ENCODE data around the gene ERCC6L2.

Gene ERCC6L2

GRCh38 chr9:95848764-95849163, 26.7 kb upstream of the ERCC6L2 start:
- Mint-ChIP-seq H3K4me3 (no peak overlapping the region), H3K4me1 (peaks cover 9% of the 10 kb centered on the region), H3K27ac (no peak overlapping the region), H3K9me3 (peaks cover 5% of the 10 kb centered on the region), H3K36me3 (peaks cover 16% of the 10 kb centered on the region), H3K27me3 (no peaks in the 10 kb centered on the region)
- DNase-seq (ENCODE audit: low spot score in 2 of 2) (no peak), ATAC-seq (ENCODE audit: low read depth) (no peak)

GRCh38 chr9:95852059-95853032, 23.1 kb upstream of the ERCC6L2 start:
- ATAC-seq (ENCODE audit: low read depth): no peak
- no peak overlapping the region for H3K27ac Mint-ChIP-seq
- H3K27me3 Mint-ChIP-seq: peaks cover 2% of the 10 kb centered on the region
- peaks cover 23% of the 10 kb centered on the region for H3K36me3 Mint-ChIP-seq
- peak overlapping the region; percentile 37 for H3K4me3 Mint-ChIP-seq
- H3K9me3 Mint-ChIP-seq: peaks cover 5% of the 10 kb centered on the region
- H3K4me1 Mint-ChIP-seq: peaks cover 14% of the 10 kb centered on the region
- DNase-seq (ENCODE audit: low spot score in 2 of 2): no peak

GRCh38 chr9:95854386-95855020, 21.0 kb upstream of the ERCC6L2 start:
- DNase-seq (ENCODE audit: low spot score in 2 of 2): no peak

GRCh38 chr9:95855961-95856360, 19.5 kb upstream of the ERCC6L2 start:
- DNase-seq (ENCODE audit: low spot score in 2 of 2) (no peak), ATAC-seq (ENCODE audit: low read depth) (no peak)
- Mint-ChIP-seq H3K27ac (no peak overlapping the region), H3K4me1 (peaks cover 31% of the 10 kb centered on the region), H3K4me3 (no peak overlapping the region), H3K27me3 (peaks cover 2% of the 10 kb centered on the region), H3K9me3 (no peaks in the 10 kb centered on the region), H3K36me3 (peaks cover 8% of the 10 kb centered on the region)

More at GRCh38 chr9:95854386-95855020, 21.0 kb upstream of the ERCC6L2 start:
- no peak for ATAC-seq (ENCODE audit: low read depth)
- no peak overlapping the region for H3K4me3 Mint-ChIP-seq
- peaks cover 2% of the 10 kb centered on the region for H3K27me3 Mint-ChIP-seq
- peaks cover 12% of the 10 kb centered on the region for H3K36me3 Mint-ChIP-seq
- peaks cover 30% of the 10 kb centered on the region for H3K4me1 Mint-ChIP-seq
- peaks cover 2% of the 10 kb centered on the region for H3K9me3 Mint-ChIP-seq
- no peak overlapping the region for H3K27ac Mint-ChIP-seq

- no peak overlapping the region for H3K4me3 Mint-ChIP-seq
- peaks cover 3% of the 10 kb centered on the region for H3K9me3 Mint-ChIP-seq
- peaks cover 10% of the 10 kb centered on the region for H3K36me3 Mint-ChIP-seq
- ATAC-seq (ENCODE audit: low read depth) (no peak), DNase-seq (ENCODE audit: low spot score in 2 of 2) (no peak)
- H3K4me1 Mint-ChIP-seq: peaks cover 27% of the 10 kb centered on the region
- H3K27me3 Mint-ChIP-seq: peaks cover 2% of the 10 kb centered on the region
- H3K27ac Mint-ChIP-seq: no peak overlapping the region
Observed at GRCh38 chr9:95857124-95857523, 18.4 kb upstream of the ERCC6L2 start.

- ATAC-seq (ENCODE audit: low read depth) (peak; percentile 79), DNase-seq (ENCODE audit: low spot score in 2 of 2) (peak in 1 of 2 donors; percentile 3)
- Mint-ChIP-seq H3K27ac (peak overlapping the region; percentile 11), H3K27me3 (peaks cover 2% of the 10 kb centered on the region), H3K4me1 (peaks cover 22% of the 10 kb centered on the region), H3K36me3 (peaks cover 15% of the 10 kb centered on the region), H3K4me3 (peak overlapping the region; percentile 62), H3K9me3 (peaks cover 6% of the 10 kb centered on the region)
Observed at GRCh38 chr9:95857896-95858295, 17.6 kb upstream of the ERCC6L2 start.

GRCh38 chr9:95862343-95862742, 13.1 kb upstream of the ERCC6L2 start:
- no peak overlapping the region for H3K4me3 Mint-ChIP-seq
- ATAC-seq (ENCODE audit: low read depth) (no peak), DNase-seq (ENCODE audit: low spot score in 2 of 2) (no peak)
- H3K4me1 Mint-ChIP-seq: peaks cover 17% of the 10 kb centered on the region
- no peak overlapping the region for H3K27ac Mint-ChIP-seq
- H3K36me3 Mint-ChIP-seq: peaks cover 11% of the 10 kb centered on the region
- H3K27me3 Mint-ChIP-seq: no peaks in the 10 kb centered on the region
- H3K9me3 Mint-ChIP-seq: peaks cover 13% of the 10 kb centered on the region

GRCh38 chr9:95864852-95865580, 10.5 kb upstream of the ERCC6L2 start:
- Mint-ChIP-seq H3K27ac (no peak overlapping the region), H3K36me3 (peaks cover 15% of the 10 kb centered on the region), H3K27me3 (no peaks in the 10 kb centered on the region), H3K9me3 (peaks cover 15% of the 10 kb centered on the region), H3K4me3 (no peak overlapping the region), H3K4me1 (no peaks in the 10 kb centered on the region)
- no peak for DNase-seq (ENCODE audit: low spot score in 2 of 2)
- no peak for ATAC-seq (ENCODE audit: low read depth)

GRCh38 chr9:95870352-95870751, 5.1 kb upstream of the ERCC6L2 start:
- Mint-ChIP-seq H3K9me3 (peaks cover 2% of the 10 kb centered on the region), H3K4me3 (no peak overlapping the region), H3K36me3 (peaks cover 21% of the 10 kb centered on the region), H3K27ac (no peak overlapping the region), H3K27me3 (no peaks in the 10 kb centered on the region), H3K4me1 (peaks cover 7% of the 10 kb centered on the region)
- DNase-seq (ENCODE audit: low spot score in 2 of 2) (no peak), ATAC-seq (ENCODE audit: low read depth) (no peak)

- DNase-seq (ENCODE audit: low spot score in 2 of 2) (no peak), ATAC-seq (ENCODE audit: low read depth) (no peak)
- Mint-ChIP-seq H3K9me3 (peaks cover 2% of the 10 kb centered on the region), H3K27me3 (no peaks in the 10 kb centered on the region), H3K36me3 (peaks cover 21% of the 10 kb centered on the region), H3K27ac (no peak overlapping the region), H3K4me1 (peaks cover 7% of the 10 kb centered on the region), H3K4me3 (no peak overlapping the region)
Observed at GRCh38 chr9:95870906-95871305, 4.6 kb upstream of the ERCC6L2 start.

- Mint-ChIP-seq H3K9me3 (peaks cover 1% of the 10 kb centered on the region), H3K4me3 (no peak overlapping the region), H3K4me1 (peaks cover 10% of the 10 kb centered on the region), H3K36me3 (peaks cover 23% of the 10 kb centered on the region), H3K27me3 (no peaks in the 10 kb centered on the region), H3K27ac (peak overlapping the region; percentile 69)
- DNase-seq (ENCODE audit: low spot score in 2 of 2) (no peak), ATAC-seq (ENCODE audit: low read depth) (no peak)
Observed at GRCh38 chr9:95874303-95874988, 1.0 kb upstream of the ERCC6L2 start.

- peak in 1 of 2 donors; percentile 25 for DNase-seq (ENCODE audit: low spot score in 2 of 2)
- H3K27ac Mint-ChIP-seq: no peak overlapping the region
- peaks cover 20% of the 10 kb centered on the region for H3K36me3 Mint-ChIP-seq
- peaks cover 10% of the 10 kb centered on the region for H3K4me1 Mint-ChIP-seq
- peak; percentile 11 for ATAC-seq (ENCODE audit: low read depth)
- H3K4me3 Mint-ChIP-seq: no peak overlapping the region
- H3K9me3 Mint-ChIP-seq: no peaks in the 10 kb centered on the region
- H3K27me3 Mint-ChIP-seq: no peaks in the 10 kb centered on the region
Observed at GRCh38 chr9:95874989-95875304, 544 bp upstream of the ERCC6L2 start.

- Mint-ChIP-seq H3K27me3 (no peaks in the 10 kb centered on the region), H3K36me3 (peaks cover 14% of the 10 kb centered on the region), H3K4me3 (no peak overlapping the region), H3K27ac (no peak overlapping the region), H3K4me1 (peaks cover 10% of the 10 kb centered on the region), H3K9me3 (no peaks in the 10 kb centered on the region)
- ATAC-seq (ENCODE audit: low read depth) (no peak), DNase-seq (ENCODE audit: low spot score in 2 of 2) (no peak)
Observed at GRCh38 chr9:95876138-95876444, 600 bp downstream of the ERCC6L2 start.

- DNase-seq (ENCODE audit: low spot score in 2 of 2) (no peak), ATAC-seq (ENCODE audit: low read depth) (no peak)
- H3K4me1 Mint-ChIP-seq: peaks cover 10% of the 10 kb centered on the region
- H3K4me3 Mint-ChIP-seq: no peak overlapping the region
- peaks cover 10% of the 10 kb centered on the region for H3K36me3 Mint-ChIP-seq
- H3K27me3 Mint-ChIP-seq: no peaks in the 10 kb centered on the region
- H3K9me3 Mint-ChIP-seq: no peaks in the 10 kb centered on the region
- no peak overlapping the region for H3K27ac Mint-ChIP-seq
Observed at GRCh38 chr9:95876595-95876994, 1.1 kb downstream of the ERCC6L2 start.
